ENCODE data around the gene ZFAND6.
A peak's percentile ranks its signal among the peaks of the same experiment; 100 is the strongest.

The ZFAND6 gene

DNA sequence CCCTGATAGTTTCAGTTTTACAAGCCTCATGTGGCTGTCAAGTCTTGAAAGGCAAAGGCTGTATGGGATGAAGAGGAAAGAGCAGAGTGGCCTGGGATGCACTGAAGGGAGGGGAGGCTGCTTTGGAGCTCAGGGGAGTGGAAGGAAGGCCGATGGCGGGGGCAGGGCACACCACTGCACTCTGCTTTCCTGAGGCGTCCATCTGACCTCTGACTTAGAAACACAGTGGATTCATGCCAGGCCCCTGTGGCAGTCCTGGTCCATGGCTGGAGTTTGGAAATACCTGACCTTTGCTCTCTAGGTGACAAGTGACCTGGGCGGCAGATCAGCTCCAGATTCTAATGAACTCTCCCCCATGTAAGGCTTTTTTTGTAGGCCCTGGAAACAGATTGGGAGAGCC is 112.3 kb downstream of the ZFAND6 start:
- no peak for DNase-seq (ENCODE audit: low spot score)

- DNase-seq (ENCODE audit: low spot score) = no peak
These were observed 112.9 kb downstream of the ZFAND6 start for GRCh38 chr15:80172401-80172800.

- peak; percentile 79 for DNase-seq (ENCODE audit: low spot score)
These were observed 113.7 kb downstream of the ZFAND6 start for GRCh38 chr15:80173022-80173759.

GRCh38 chr15:80174017-80174746 is 114.7 kb downstream of the ZFAND6 start:
- no peak for DNase-seq (ENCODE audit: low spot score)

- no peak for DNase-seq (ENCODE audit: low spot score)
These were observed 116.0 kb downstream of the ZFAND6 start for GRCh38 chr15:80175436-80175835.

DNA sequence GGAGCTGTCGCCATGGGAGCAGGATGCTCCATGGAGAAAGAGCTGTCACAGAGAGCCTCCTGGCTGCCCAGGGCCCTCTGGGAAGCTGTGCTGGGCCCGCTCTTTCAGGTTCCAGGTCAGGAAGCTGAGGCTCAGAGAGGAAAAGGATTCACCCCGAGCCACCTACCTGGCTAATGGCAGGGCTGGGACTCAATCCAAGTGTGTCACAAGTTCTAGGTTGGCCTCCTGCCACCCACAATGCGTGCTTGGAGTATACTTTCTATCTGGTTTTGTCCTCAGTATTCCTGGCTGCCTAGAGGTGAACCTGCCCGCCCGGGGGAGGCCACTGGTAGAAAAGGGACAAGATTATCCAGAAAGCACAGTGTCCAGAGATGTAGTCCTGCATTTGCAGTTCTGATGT is 117.0 kb downstream of the ZFAND6 start:
- DNase-seq (ENCODE audit: low spot score) = no peak

DNA sequence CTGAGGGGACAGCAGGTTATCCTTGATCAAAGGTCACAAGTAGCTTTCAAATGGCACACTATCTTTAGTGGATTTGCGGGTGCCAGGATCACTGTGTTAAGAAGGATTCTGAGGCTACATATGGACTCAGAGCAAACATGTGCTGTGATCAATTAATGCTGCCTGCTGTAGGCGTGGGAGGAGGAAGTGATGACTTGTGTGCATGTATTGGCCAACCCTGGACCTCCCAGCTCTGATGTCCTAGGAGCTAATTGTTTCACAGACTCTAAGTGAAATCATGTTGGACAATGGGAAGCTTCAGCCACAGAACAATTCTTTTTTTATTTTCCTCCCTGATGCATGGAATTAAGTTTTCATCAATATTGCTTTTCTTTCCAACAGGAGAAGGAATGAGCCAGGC is 117.7 kb downstream of the ZFAND6 start:
- no peak for DNase-seq (ENCODE audit: low spot score)

GRCh38 chr15:80179025-80179759 is 119.7 kb downstream of the ZFAND6 start:
- DNase-seq (ENCODE audit: low spot score) = no peak

GRCh38 chr15:80179935-80180334 is 120.5 kb downstream of the ZFAND6 start:
- DNase-seq (ENCODE audit: low spot score) = no peak

- DNase-seq (ENCODE audit: low spot score) = no peak
These were observed 121.0 kb downstream of the ZFAND6 start for GRCh38 chr15:80180468-80180867.

GRCh38 chr15:80180986-80181385 is 121.5 kb downstream of the ZFAND6 start:
- DNase-seq (ENCODE audit: low spot score) = no peak

- DNase-seq (ENCODE audit: low spot score) = no peak
These were observed 123.3 kb downstream of the ZFAND6 start for GRCh38 chr15:80182611-80183261.

- DNase-seq (ENCODE audit: low spot score) = no peak
These were observed 123.8 kb downstream of the ZFAND6 start for GRCh38 chr15:80183306-80183705.

DNA sequence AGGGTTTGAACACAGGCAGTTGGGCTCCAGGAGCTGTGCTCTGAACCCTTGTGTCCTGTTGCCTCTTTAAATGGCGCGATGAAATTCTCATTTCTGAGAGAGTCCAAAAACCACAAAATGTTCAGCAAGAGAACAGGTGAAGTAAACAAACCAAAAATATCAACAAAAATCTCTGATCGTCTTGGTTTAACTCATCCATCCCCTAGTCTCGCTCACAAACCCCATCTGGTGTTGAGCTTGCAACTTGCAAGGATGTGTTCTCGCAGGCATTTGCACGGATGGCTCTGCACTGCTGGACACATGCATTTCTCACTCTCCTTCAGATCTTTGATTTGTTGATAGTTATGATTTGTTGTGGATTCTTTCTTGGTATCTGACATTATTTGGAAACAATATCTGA is 124.4 kb downstream of the ZFAND6 start:
- peak; percentile 12 for DNase-seq (ENCODE audit: low spot score)

DNA sequence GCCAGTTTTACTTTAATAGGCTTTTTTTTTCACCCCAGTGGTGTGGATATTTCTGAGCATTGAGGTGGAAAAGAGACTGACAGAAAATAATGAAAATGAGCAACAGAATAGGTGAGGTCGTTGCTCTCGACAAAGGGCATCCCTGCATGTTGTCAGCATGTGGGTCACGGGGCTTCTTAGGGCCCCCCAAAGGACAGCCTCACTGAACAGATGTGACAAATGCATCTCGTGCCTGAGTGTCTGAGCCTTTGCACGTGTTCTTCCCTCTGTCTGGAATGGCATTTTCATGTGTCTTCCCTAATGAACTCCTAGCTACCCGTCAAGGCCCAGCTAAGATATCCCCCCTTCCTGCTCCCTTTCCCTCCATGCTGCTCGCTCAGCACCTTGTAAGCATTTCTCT is 125.1 kb downstream of the ZFAND6 start:
- no peak for DNase-seq (ENCODE audit: low spot score)

DNA sequence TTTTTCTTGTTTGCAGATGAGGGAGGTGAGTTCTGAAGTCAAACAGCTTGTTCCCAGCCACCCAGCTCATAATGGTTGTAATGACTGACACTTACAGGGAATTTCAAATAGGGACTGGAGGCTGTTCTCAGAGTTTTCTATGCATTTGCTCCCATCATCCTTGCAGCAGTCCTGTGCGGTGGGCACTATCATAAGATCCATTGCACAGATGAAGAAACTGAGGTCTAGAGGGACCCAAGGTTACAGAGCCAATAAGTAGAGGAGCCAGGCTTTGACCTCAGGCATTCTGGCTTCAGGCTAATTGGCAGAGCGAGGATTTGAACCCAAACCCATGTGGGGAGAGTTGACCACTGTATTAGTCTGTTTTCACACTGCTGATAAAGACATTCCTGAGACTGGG is 125.7 kb downstream of the ZFAND6 start:
- DNase-seq (ENCODE audit: low spot score) = no peak

DNA sequence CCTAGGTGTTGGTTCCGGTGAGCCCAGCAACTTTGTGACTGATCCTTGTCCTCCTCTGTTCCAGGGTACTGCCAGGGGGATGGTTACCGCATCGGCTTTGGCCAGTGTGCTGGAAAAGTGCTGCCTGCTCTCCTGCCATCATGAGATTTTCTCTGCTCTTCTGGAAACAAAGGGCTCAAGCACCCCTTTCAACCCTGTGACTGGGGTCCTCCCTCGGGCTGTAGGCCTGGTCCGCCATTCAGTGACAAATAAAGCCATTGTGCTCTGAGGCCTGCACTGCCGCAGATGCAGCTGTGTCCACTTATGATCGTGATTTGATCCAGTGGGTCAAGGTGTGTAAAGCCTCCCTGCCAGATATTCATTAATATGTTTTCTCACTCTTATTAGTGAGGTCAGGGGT is 126.6 kb downstream of the ZFAND6 start:
- no peak for DNase-seq (ENCODE audit: low spot score)

- DNase-seq (ENCODE audit: low spot score) = no peak
These were observed 127.1 kb downstream of the ZFAND6 start for GRCh38 chr15:80186597-80186996.
